SK-N-SH treated with all-trans-retinoic acid at 6 μM for 48 hours (cell line): Measurements from ENCODE around the gene RBMS1.

ENCODE experiments used
- ARNTL ChIP-seq: fragments of 450-650 bp; formaldehyde crosslinking; IDR thresholded peaks from 2 replicates; pipeline ENCODE4 v1.5.0; 2020; ENCODE audit warnings: low read depth, mild to moderate bottlenecking, moderate library complexity, borderline replicate concordance
- CREB5 ChIP-seq: fragments of 250-450 bp; sonication (Bioruptor Pico); IDR thresholded peaks from 2 replicates; pipeline ENCODE4 v1.5.1; 2020; ENCODE audit warnings: low read depth, mild to moderate bottlenecking, moderate library complexity
- CSRNP3 ChIP-seq: fragments of 250-450 bp; sonication (Bioruptor Pico); IDR thresholded peaks from 2 replicates; pipeline ENCODE4 v1.5.1; 2021; ENCODE audit warnings: mild to moderate bottlenecking, moderate library complexity
- ESRRG ChIP-seq: fragments of 250-450 bp; sonication (Bioruptor Pico); IDR thresholded peaks from 2 replicates; pipeline ENCODE4 v1.6.1; 2021; ENCODE audit warnings: mild to moderate bottlenecking
- GLIS3 ChIP-seq: fragments of 250-450 bp; sonication (Bioruptor Pico); IDR thresholded peaks from 2 replicates; pipeline ENCODE4 v1.5.0; 2020; ENCODE audit warnings: mild to moderate bottlenecking, moderate library complexity
- ISL1 ChIP-seq: fragments of 250-450 bp; sonication (Bioruptor Pico); IDR thresholded peaks from 2 replicates; pipeline ENCODE4 v2.1.2; 2022; ENCODE audit warnings: mild to moderate bottlenecking, moderate library complexity
- OSR1 ChIP-seq: fragments of 250-450 bp; sonication (Bioruptor Pico); IDR thresholded peaks from 2 replicates; pipeline ENCODE4 v1.8.0; 2022; ENCODE audit warnings: moderate library complexity, mild to moderate bottlenecking, inconsistent platforms
- RARB ChIP-seq: fragments of 250-450 bp; sonication (Bioruptor Pico); IDR thresholded peaks from 2 replicates; pipeline ENCODE4 v1.8.0; 2021; ENCODE audit warnings: mild to moderate bottlenecking, moderate library complexity
- SNAI2 ChIP-seq: fragments of 250-450 bp; sonication (Bioruptor Pico); IDR thresholded peaks from 2 replicates; pipeline ENCODE4 v1.5.0; 2020; ENCODE audit warnings: mild to moderate bottlenecking, moderate library complexity
- ZFP3 ChIP-seq: fragments of 250-450 bp; sonication (Bioruptor Pico); IDR thresholded peaks from 2 replicates; pipeline ENCODE4 v1.5.0; 2020; ENCODE audit warnings: mild to moderate bottlenecking, moderate library complexity
- ZFP30 ChIP-seq: fragments of 450-650 bp; formaldehyde crosslinking; IDR thresholded peaks from 2 replicates; pipeline ENCODE4 v1.5.0; 2022; ENCODE audit warnings: mild to moderate bottlenecking, moderate library complexity
- ZNF70 ChIP-seq: fragments of 450-650 bp; formaldehyde crosslinking; IDR thresholded peaks from 2 replicates; pipeline ENCODE4 v1.5.0; 2020; ENCODE audit warnings: mild to moderate bottlenecking, moderate library complexity
- TF ChIP-seq, protein P1 (sequence below): fragments of 250-450 bp; sonication (Bioruptor Pico); IDR thresholded peaks from 2 replicates; pipeline ENCODE4 v1.8.0; 2020; ENCODE audit warnings: mild to moderate bottlenecking, moderate library complexity, borderline replicate concordance

- TF ChIP-seq ARNTL (CRISPR knock-in tag) = no peak
- TF ChIP-seq ZNF70 (CRISPR knock-in tag) = no peak
- TF ChIP-seq ZFP30 (CRISPR knock-in tag) = no peak
- TF ChIP-seq GLIS3 (CRISPR knock-in tag) = no peak
- TF ChIP-seq ZFP3 (CRISPR knock-in tag) = no peak
- TF ChIP-seq, protein P1, sequence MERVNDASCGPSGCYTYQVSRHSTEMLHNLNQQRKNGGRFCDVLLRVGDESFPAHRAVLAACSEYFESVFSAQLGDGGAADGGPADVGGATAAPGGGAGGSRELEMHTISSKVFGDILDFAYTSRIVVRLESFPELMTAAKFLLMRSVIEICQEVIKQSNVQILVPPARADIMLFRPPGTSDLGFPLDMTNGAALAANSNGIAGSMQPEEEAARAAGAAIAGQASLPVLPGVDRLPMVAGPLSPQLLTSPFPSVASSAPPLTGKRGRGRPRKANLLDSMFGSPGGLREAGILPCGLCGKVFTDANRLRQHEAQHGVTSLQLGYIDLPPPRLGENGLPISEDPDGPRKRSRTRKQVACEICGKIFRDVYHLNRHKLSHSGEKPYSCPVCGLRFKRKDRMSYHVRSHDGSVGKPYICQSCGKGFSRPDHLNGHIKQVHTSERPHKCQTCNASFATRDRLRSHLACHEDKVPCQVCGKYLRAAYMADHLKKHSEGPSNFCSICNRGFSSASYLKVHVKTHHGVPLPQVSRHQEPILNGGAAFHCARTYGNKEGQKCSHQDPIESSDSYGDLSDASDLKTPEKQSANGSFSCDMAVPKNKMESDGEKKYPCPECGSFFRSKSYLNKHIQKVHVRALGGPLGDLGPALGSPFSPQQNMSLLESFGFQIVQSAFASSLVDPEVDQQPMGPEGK (CRISPR knock-in tag) = no peak
- no peak for TF ChIP-seq ESRRG (CRISPR knock-in tag)
- no peak for TF ChIP-seq CSRNP3 (CRISPR knock-in tag)
- no peak for TF ChIP-seq OSR1 (CRISPR knock-in tag)
- TF ChIP-seq CREB5 = no peak
- TF ChIP-seq RARB (CRISPR knock-in tag) = no peak
- no peak for TF ChIP-seq ISL1 (CRISPR knock-in tag)
- TF ChIP-seq SNAI2 (CRISPR knock-in tag) = no peak
These were observed 39.4 kb downstream of the RBMS1 start for GRCh38 chr2:160454070-160454797.
